ENCODE measurements around the gene ERV3-1.
"Not testable (repeated sequence)": the region's sequence is repeated elsewhere in the genome, so short reads cannot be mapped to it uniquely, and the experiment has no call there.

GRCh38 chr7:65046329-65046728 is 39.8 kb upstream of the ERV3-1 start:
- TF ChIP-seq, protein P1, sequence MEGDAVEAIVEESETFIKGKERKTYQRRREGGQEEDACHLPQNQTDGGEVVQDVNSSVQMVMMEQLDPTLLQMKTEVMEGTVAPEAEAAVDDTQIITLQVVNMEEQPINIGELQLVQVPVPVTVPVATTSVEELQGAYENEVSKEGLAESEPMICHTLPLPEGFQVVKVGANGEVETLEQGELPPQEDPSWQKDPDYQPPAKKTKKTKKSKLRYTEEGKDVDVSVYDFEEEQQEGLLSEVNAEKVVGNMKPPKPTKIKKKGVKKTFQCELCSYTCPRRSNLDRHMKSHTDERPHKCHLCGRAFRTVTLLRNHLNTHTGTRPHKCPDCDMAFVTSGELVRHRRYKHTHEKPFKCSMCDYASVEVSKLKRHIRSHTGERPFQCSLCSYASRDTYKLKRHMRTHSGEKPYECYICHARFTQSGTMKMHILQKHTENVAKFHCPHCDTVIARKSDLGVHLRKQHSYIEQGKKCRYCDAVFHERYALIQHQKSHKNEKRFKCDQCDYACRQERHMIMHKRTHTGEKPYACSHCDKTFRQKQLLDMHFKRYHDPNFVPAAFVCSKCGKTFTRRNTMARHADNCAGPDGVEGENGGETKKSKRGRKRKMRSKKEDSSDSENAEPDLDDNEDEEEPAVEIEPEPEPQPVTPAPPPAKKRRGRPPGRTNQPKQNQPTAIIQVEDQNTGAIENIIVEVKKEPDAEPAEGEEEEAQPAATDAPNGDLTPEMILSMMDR (conservative IDR thresholded peaks at IDR 0.05; ENCODE audit: low read length) = not testable (repeated sequence)
- TF ChIP-seq EZH2phosphoT487 (IDR thresholded peaks at IDR 0.05; ENCODE audit: borderline replicate concordance, low read depth, low read length) = not testable (repeated sequence)

All from OCI-LY7 (cell line).